Brain pericyte (primary cell): Measurements from ENCODE around the gene NECTIN2.
"Not testable (repeated sequence)": the region's sequence is repeated elsewhere in the genome, so short reads cannot be mapped to it uniquely, and the experiment has no call there.

ENCODE experiments used
- DNase-seq: peaks from one replicate; pipeline ENCODE4 v3.0.0-alpha.2; 2012; ENCODE audit warnings: low read depth, low spot score

Gene NECTIN2

GRCh38 chr19:44851427-44851826, 5.3 kb downstream of the NECTIN2 start:
- no peak for DNase-seq

- DNase-seq, result no peak
Observed at GRCh38 chr19:44855606-44856005, 9.5 kb downstream of the NECTIN2 start.

- DNase-seq, result no peak
Observed at GRCh38 chr19:44856421-44857083, 10.5 kb downstream of the NECTIN2 start.

- no peak for DNase-seq
Observed at GRCh38 chr19:44857837-44858236, 11.7 kb downstream of the NECTIN2 start.

- not testable (repeated sequence) for DNase-seq
Observed at GRCh38 chr19:44861576-44861975, 15.5 kb downstream of the NECTIN2 start.

GRCh38 chr19:44863990-44864389, 17.9 kb downstream of the NECTIN2 start:
- DNase-seq, result no peak

GRCh38 chr19:44865196-44865767, 19.2 kb downstream of the NECTIN2 start:
- no peak for DNase-seq

GRCh38 chr19:44866664-44867063, 20.6 kb downstream of the NECTIN2 start:
- DNase-seq, result no peak

GRCh38 chr19:44867578-44867977, 21.5 kb downstream of the NECTIN2 start:
- DNase-seq, result no peak

- DNase-seq, result no peak
Observed at GRCh38 chr19:44869733-44870470, 23.8 kb downstream of the NECTIN2 start.

GRCh38 chr19:44871809-44872208, 25.7 kb downstream of the NECTIN2 start:
- no peak for DNase-seq

GRCh38 chr19:44872661-44873060, 26.6 kb downstream of the NECTIN2 start:
- no peak for DNase-seq

- no peak for DNase-seq
Observed at GRCh38 chr19:44874317-44874716, 28.2 kb downstream of the NECTIN2 start.

GRCh38 chr19:44875666-44876451, 29.8 kb downstream of the NECTIN2 start:
- DNase-seq, result no peak

GRCh38 chr19:44876930-44877535, 30.9 kb downstream of the NECTIN2 start:
- DNase-seq, result no peak

GRCh38 chr19:44878120-44878865, 32.2 kb downstream of the NECTIN2 start:
- no peak for DNase-seq

- DNase-seq, result no peak
Observed at GRCh38 chr19:44879309-44880065, 33.4 kb downstream of the NECTIN2 start.

- no peak for DNase-seq
Observed at GRCh38 chr19:44882063-44882462, 36.0 kb downstream of the NECTIN2 start.

- DNase-seq, result not testable (repeated sequence)
Observed at GRCh38 chr19:44882619-44883397, 36.7 kb downstream of the NECTIN2 start.
